ENCODE results near the gene DYRK1A. TPM values are rescaled to one million over a fixed set of nuclear protein-coding genes. Genes with fewer than 3 reads are reported as not detected.
"Not testable (repeated sequence)": the region's sequence is repeated elsewhere in the genome, so short reads cannot be mapped to it uniquely, and the experiment has no call there.

DYRK1A gene
- total RNA-seq, 3 donors from 2014 or later (not counting 1 experiment from before 2014, with no cell fraction given): 149 to 166 (median 153) TPM

DNA sequence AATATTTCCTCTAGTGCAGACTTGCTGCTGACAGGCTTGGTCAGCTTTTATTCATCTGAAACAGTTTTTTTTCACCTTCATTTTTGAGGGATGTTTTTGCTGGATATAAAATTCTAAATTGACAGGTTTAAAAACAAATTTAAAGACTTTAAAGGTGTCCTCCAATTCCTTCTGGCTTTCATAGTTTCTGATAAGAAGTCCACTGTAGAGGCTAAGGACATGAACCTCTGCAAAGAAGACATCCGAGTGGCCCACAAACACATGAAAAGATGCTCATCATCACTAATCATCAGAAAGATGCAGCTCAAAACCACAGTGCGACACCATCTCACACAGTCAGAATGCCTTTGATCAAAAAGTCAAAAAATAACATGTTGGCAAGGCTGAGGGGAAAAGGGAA is 42.0 kb upstream of the DYRK1A start:
- Histone ChIP-seq H3K27ac (ENCODE audit: low read length) (no peak overlapping the region), H3K4me1 (ENCODE audit: control insufficient read depth, insufficient read depth, low read length) (no peaks in the 10 kb centered on the region), H3K9me3 (ENCODE audit: control insufficient read depth, insufficient read depth, low read length) (no peaks in the 10 kb centered on the region), H3K4me3 (ENCODE audit: low read length) (no peak overlapping the region), H3K27me3 (ENCODE audit: control insufficient read depth, insufficient read depth, low read length) (no peaks in the 10 kb centered on the region), H3K36me3 (ENCODE audit: control insufficient read depth, insufficient read depth, low read length) (no peaks in the 10 kb centered on the region)
- peaks cover 0 to 4% of the 10 kb centered on the region in 2 donors for H3K27me3 Mint-ChIP-seq (ENCODE audit: low read depth in 2 of 2)
- intact Hi-C loops (cut with micrococcal nuclease): no loop called here
- H3K27ac Mint-ChIP-seq: no peak overlapping the region
- no peak for ATAC-seq
- TF ChIP-seq, protein P1, sequence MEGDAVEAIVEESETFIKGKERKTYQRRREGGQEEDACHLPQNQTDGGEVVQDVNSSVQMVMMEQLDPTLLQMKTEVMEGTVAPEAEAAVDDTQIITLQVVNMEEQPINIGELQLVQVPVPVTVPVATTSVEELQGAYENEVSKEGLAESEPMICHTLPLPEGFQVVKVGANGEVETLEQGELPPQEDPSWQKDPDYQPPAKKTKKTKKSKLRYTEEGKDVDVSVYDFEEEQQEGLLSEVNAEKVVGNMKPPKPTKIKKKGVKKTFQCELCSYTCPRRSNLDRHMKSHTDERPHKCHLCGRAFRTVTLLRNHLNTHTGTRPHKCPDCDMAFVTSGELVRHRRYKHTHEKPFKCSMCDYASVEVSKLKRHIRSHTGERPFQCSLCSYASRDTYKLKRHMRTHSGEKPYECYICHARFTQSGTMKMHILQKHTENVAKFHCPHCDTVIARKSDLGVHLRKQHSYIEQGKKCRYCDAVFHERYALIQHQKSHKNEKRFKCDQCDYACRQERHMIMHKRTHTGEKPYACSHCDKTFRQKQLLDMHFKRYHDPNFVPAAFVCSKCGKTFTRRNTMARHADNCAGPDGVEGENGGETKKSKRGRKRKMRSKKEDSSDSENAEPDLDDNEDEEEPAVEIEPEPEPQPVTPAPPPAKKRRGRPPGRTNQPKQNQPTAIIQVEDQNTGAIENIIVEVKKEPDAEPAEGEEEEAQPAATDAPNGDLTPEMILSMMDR (IDR thresholded peaks at IDR 0.05): no peak
- no peaks in the 10 kb centered on the region for H3K4me1 Mint-ChIP-seq
- no peak overlapping the region for H3K4me3 Mint-ChIP-seq
- no peak for DNase-seq
- no peaks in the 10 kb centered on the region for H3K9me3 Mint-ChIP-seq
- 95% methylated on average over 2 of the region's 2 CpGs for WGBS (ENCODE audit: insufficient coverage)
- H3K36me3 Mint-ChIP-seq: no peaks in the 10 kb centered on the region

DNA sequence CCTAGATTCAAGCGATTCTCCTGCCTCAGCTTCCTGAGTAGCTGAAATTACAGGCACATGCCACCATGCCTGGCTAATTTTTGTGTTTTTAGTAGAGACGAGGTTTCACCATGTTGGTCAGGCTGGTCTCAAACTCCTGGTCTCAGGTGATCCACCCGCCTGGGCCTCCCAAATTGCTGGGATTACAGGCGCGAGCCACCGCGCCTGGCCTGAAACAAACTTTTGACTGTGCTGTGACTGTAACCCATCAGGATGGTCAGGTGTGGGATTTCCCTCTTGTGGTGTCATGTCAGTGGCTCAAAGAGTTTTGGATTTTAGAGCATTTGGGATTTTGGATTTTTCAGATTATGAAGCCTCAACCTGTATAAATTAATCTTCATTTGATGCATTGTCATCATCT is 38.4 kb upstream of the DYRK1A start:
- H3K27ac ChIP-seq (ENCODE audit: low read length); H3K4me1 Mint-ChIP-seq; H3K4me3 Mint-ChIP-seq; H3K27me3 ChIP-seq (ENCODE audit: control insufficient read depth, insufficient read depth, low read length); H3K36me3 Mint-ChIP-seq; H3K9me3 ChIP-seq (ENCODE audit: control insufficient read depth, insufficient read depth, low read length); H3K4me1 ChIP-seq (ENCODE audit: control insufficient read depth, insufficient read depth, low read length); DNase-seq; H3K9me3 Mint-ChIP-seq; H3K36me3 ChIP-seq (ENCODE audit: control insufficient read depth, insufficient read depth, low read length); H3K27me3 Mint-ChIP-seq (ENCODE audit: low read depth in 2 of 2); H3K27ac Mint-ChIP-seq; ATAC-seq; intact Hi-C loops (cut with micrococcal nuclease); H3K4me3 ChIP-seq (ENCODE audit: low read length): not testable (repeated sequence)
- 95% methylated on average over 7 of the region's 7 CpGs for WGBS (ENCODE audit: insufficient coverage)

DNA sequence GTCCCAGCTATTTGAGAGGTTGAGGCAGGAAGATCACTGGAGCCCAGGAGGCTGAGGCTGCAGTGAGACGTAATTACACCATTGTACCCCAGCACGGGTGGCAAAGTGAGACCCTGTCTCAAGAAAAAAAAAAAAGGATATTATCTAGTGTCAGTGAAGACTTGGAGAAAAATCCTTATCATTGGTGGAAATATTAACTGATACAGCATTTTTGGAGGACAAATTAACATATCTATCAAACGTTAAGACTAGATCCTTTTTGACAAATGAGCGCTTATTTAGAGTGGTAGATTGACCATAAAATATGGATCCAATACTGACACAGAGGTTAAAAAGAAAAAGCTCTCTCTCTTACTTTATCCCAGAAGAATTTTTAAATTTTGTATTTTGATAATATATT is 35.2 kb upstream of the DYRK1A start:
- DNase-seq (no peak), ATAC-seq (no peak)
- H3K27ac ChIP-seq (ENCODE audit: low read length): no peak overlapping the region
- no peak overlapping the region for H3K4me3 Mint-ChIP-seq
- intact Hi-C loops (cut with micrococcal nuclease): no loop called here
- H3K27me3 ChIP-seq (ENCODE audit: control insufficient read depth, insufficient read depth, low read length): no peaks in the 10 kb centered on the region
- H3K36me3 Mint-ChIP-seq: no peaks in the 10 kb centered on the region
- no peaks in the 10 kb centered on the region for H3K27me3 Mint-ChIP-seq (ENCODE audit: low read depth in 2 of 2)
- WGBS (ENCODE audit: insufficient coverage): 100% methylated on average over 2 of the region's 4 CpGs
- no peaks in the 10 kb centered on the region for H3K4me1 Mint-ChIP-seq
- no peaks in the 10 kb centered on the region for H3K36me3 ChIP-seq (ENCODE audit: control insufficient read depth, insufficient read depth, low read length)
- TF ChIP-seq, protein P1 (IDR thresholded peaks at IDR 0.05): no peak
- no peaks in the 10 kb centered on the region for H3K4me1 ChIP-seq (ENCODE audit: control insufficient read depth, insufficient read depth, low read length)
- no peak overlapping the region for H3K4me3 ChIP-seq (ENCODE audit: low read length)
- no peaks in the 10 kb centered on the region for H3K9me3 Mint-ChIP-seq
- no peaks in the 10 kb centered on the region for H3K9me3 ChIP-seq (ENCODE audit: control insufficient read depth, insufficient read depth, low read length)
- no peak overlapping the region for H3K27ac Mint-ChIP-seq

DNA sequence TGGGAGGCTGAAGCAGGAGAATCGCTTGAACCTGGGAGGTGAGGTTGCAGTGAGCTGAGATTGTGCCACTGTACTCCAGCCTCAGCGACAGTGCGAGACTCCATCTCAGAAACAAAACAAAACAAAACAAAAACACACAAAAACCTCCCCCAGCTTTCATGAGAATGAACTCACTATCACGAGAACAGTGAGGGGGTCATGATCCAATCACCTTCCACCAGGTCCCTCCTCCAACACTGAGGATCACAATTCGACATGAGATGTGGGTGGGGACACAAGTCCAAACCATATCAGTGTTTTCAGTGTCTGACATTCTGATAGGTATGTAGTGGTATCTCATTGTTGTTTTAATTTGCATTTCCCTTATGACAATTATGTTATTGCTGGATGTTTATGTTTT is 31.5 kb upstream of the DYRK1A start:
- TF ChIP-seq, protein P1 (IDR thresholded peaks at IDR 0.05): no peak
- H3K27me3 Mint-ChIP-seq (ENCODE audit: low read depth in 2 of 2): no peaks in the 10 kb centered on the region
- DNase-seq (no peak), ATAC-seq (no peak)
- Histone ChIP-seq H3K4me3 (ENCODE audit: low read length) (no peak overlapping the region), H3K9me3 (ENCODE audit: control insufficient read depth, insufficient read depth, low read length) (no peaks in the 10 kb centered on the region), H3K27me3 (ENCODE audit: control insufficient read depth, insufficient read depth, low read length) (no peaks in the 10 kb centered on the region), H3K4me1 (ENCODE audit: control insufficient read depth, insufficient read depth, low read length) (no peaks in the 10 kb centered on the region), H3K27ac (ENCODE audit: low read length) (no peak overlapping the region), H3K36me3 (ENCODE audit: control insufficient read depth, insufficient read depth, low read length) (no peaks in the 10 kb centered on the region)
- no peak overlapping the region for H3K4me3 Mint-ChIP-seq
- intact Hi-C loops (cut with micrococcal nuclease): no loop called here
- WGBS (ENCODE audit: insufficient coverage): 100% methylated on average over 4 of the region's 5 CpGs
- H3K9me3 Mint-ChIP-seq: no peaks in the 10 kb centered on the region
- no peaks in the 10 kb centered on the region for H3K4me1 Mint-ChIP-seq
- H3K27ac Mint-ChIP-seq: no peak overlapping the region
- H3K36me3 Mint-ChIP-seq: no peaks in the 10 kb centered on the region

Measured in natural killer cell (primary cell).